CD8-positive, alpha-beta memory T cell (primary cell): ENCODE measurements around the gene NBR1. TPM values are rescaled to one million over a fixed set of nuclear protein-coding genes. Genes with fewer than 3 reads are reported as not detected.
"Not testable (repeated sequence)": the region's sequence is repeated elsewhere in the genome, so short reads cannot be mapped to it uniquely, and the experiment has no call there.

Experiments used
- CTCF ChIA-PET: fragments of 350-600 bp; sonication (Branson Sonifier 250); formaldehyde crosslinking; loops from one replicate; lab custom pipeline; 2021; ENCODE audit warnings: antibody characterized with exemption; lab: Charles Lee
- POLR2A ChIA-PET: fragments of 350-600 bp; sonication (Branson Sonifier 250); formaldehyde crosslinking; loops from one replicate; lab custom pipeline; 2021; ENCODE audit warnings: antibody characterized with exemption; lab: Charles Lee
- DNase-seq, 5 donors: peaks; one replicate each; pipeline versions ENCODE4 v3.0.0 to v3.0.0-alpha.2; 2020 to 2022; ENCODE audit warnings: mixed read lengths in 1 of 5
- H3K27ac ChIP-seq: one replicate; pipeline ENCODE4 v1.7.0; 2013; ENCODE audit warnings: low read depth, mild to moderate bottlenecking, low read length, moderate library complexity
- H3K27me3 ChIP-seq: 2 replicates; pipeline ENCODE4 v1.7.0; 2013; ENCODE audit warnings: low read length, mild to moderate bottlenecking; ENCODE audit not compliant: insufficient read depth, poor library complexity, severe bottlenecking
- H3K36me3 ChIP-seq: 2 replicates; pipeline ENCODE4 v1.7.0; 2013; ENCODE audit warnings: mild to moderate bottlenecking, low read length, moderate library complexity; ENCODE audit not compliant: insufficient read depth
- H3K4me1 ChIP-seq: 2 replicates; pipeline ENCODE4 v1.7.0; 2013; ENCODE audit warnings: mild to moderate bottlenecking, low read length, moderate library complexity; ENCODE audit not compliant: insufficient read depth
- H3K4me3 ChIP-seq: 2 replicates; pipeline ENCODE4 v1.7.0; 2013; ENCODE audit warnings: mild to moderate bottlenecking, low read length
- H3K9me3 ChIP-seq: 2 replicates; pipeline ENCODE4 v1.7.0; 2013; ENCODE audit warnings: mild to moderate bottlenecking, low read length
- H3K27ac Mint-ChIP-seq, 8 donors: one replicate each; pipeline ENCODE4 v1.8.0; 2020 to 2021; ENCODE audit warnings: mixed read lengths in 8 of 8, mild to moderate bottlenecking in 6 of 8, inconsistent platforms in 3 of 8, moderate library complexity in 3 of 8
- H3K27me3 Mint-ChIP-seq, 2 donors: one replicate each; pipeline ENCODE4 v1.8.0; 2020 to 2021; ENCODE audit warnings: mixed read lengths in 2 of 2, mild to moderate bottlenecking in 1 of 2, moderate library complexity in 1 of 2
- H3K36me3 Mint-ChIP-seq, 3 donors: one replicate each; pipeline ENCODE4 v1.8.0; 2020 to 2021; ENCODE audit warnings: mixed read lengths in 3 of 3, inconsistent platforms in 1 of 3, mild to moderate bottlenecking in 1 of 3
- H3K4me1 Mint-ChIP-seq, 3 donors: one replicate each; pipeline ENCODE4 v1.8.0; 2020 to 2021; ENCODE audit warnings: mixed read lengths in 3 of 3, inconsistent platforms in 1 of 3, mild to moderate bottlenecking in 1 of 3
- H3K4me3 Mint-ChIP-seq, 7 donors: one replicate each; pipeline ENCODE4 v1.8.0; 2020 to 2021; ENCODE audit warnings: mixed read lengths in 7 of 7, mild to moderate bottlenecking in 6 of 7, moderate library complexity in 4 of 7, inconsistent platforms in 2 of 7
- H3K9me3 Mint-ChIP-seq, 5 donors: one replicate each; pipeline ENCODE4 v1.8.0; 2020 to 2022; ENCODE audit warnings: mixed read lengths in 5 of 5, mild to moderate bottlenecking in 3 of 5, moderate library complexity in 2 of 5, inconsistent platforms in 1 of 5
- polyA plus RNA-seq: library from polyadenylated mRNA; unstranded; fragments of 300-500 nt; fragmentation: Illumina TruSeq; gene quantifications from one replicate; pipeline ENCODE4 v1.2.3, GENCODE V29; 2021
- total RNA-seq, 2 experiments: library from RNA; stranded (reverse); gene quantifications; one replicate each; pipeline ENCODE4 v1.2.3, GENCODE V29; 2021

Gene NBR1
- total and polyA plus RNA-seq, 3 experiments from 2014 or later: 42.6 to 81.4 (median 44.3) TPM

DNA sequence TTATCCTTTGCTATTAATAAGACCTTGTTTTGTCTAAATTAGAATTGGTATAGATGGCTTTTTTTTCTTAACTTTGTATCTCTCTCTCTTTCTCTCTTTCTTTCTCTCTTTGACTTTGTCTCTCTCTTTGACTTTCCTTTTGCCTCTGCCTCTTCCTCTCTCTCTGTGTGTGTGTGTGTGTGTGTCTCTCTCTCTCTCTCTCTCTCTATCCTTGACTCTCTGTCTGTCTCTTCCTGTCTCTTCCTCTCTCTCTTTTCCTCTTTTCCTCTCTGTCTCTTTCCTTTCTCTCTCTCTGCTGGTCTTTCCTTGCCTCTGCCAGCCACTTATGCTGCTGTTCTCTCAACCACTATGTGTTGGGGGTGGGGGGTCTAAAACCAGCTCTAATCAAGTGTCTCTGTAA lies 5.0 kb upstream of the NBR1 start:
- H3K9me3 ChIP-seq, H3K27ac ChIP-seq, H3K27me3 ChIP-seq, DNase-seq, H3K4me3 ChIP-seq, H3K4me1 Mint-ChIP-seq, H3K36me3 ChIP-seq, POLR2A ChIA-PET, H3K27me3 Mint-ChIP-seq, H3K9me3 Mint-ChIP-seq, CTCF ChIA-PET: not testable (repeated sequence)
- Mint-ChIP-seq H3K36me3 (peaks cover 0 to 20% (median 3%) of the 10 kb centered on the region in 3 donors), H3K4me3 (peak overlapping the region in 1 of 7 donors; percentile 63), H3K27ac (peak overlapping the region in 3 of 8 donors; percentile 16 to 85 (median 43))
- H3K4me1 ChIP-seq: peaks cover 12% of the 10 kb centered on the region

GRCh38 chr17:43169561-43170139 lies 1.4 kb upstream of the NBR1 start:
- peaks cover 33% of the 10 kb centered on the region for H3K4me1 ChIP-seq
- H3K27me3 ChIP-seq: no peaks in the 10 kb centered on the region
- Mint-ChIP-seq H3K36me3 (peaks cover 0 to 12% (median 3%) of the 10 kb centered on the region in 3 donors), H3K27ac (no peak overlapping the region), H3K27me3 (no peaks in the 10 kb centered on the region), H3K9me3 (no peaks in the 10 kb centered on the region), H3K4me3 (no peak overlapping the region), H3K4me1 (peaks cover 19 to 25% (median 25%) of the 10 kb centered on the region in 3 donors)
- no peaks in the 10 kb centered on the region for H3K36me3 ChIP-seq
- POLR2A ChIA-PET: interaction anchor here (0.5 to 1.5 kb wide), 10 partner anchors 42 to 1490 kb away, joined by 3 to 6 read pairs (median 4); partner anchors contain the start of genes BRCA1, DHX8, RPL27 and TMEM106A
- peak in 1 of 5 donors; percentile 50 for DNase-seq
- CTCF ChIA-PET: interaction anchor here (1.0 to 1.2 kb wide), 2 partner anchors 43 to 314 kb away, joined by 3 read pairs; partner anchors contain the start of gene DHX8
- H3K27ac ChIP-seq: peak overlapping the region; percentile 99
- no peaks in the 10 kb centered on the region for H3K9me3 ChIP-seq
- H3K4me3 ChIP-seq: peak overlapping the region; percentile 90

DNA sequence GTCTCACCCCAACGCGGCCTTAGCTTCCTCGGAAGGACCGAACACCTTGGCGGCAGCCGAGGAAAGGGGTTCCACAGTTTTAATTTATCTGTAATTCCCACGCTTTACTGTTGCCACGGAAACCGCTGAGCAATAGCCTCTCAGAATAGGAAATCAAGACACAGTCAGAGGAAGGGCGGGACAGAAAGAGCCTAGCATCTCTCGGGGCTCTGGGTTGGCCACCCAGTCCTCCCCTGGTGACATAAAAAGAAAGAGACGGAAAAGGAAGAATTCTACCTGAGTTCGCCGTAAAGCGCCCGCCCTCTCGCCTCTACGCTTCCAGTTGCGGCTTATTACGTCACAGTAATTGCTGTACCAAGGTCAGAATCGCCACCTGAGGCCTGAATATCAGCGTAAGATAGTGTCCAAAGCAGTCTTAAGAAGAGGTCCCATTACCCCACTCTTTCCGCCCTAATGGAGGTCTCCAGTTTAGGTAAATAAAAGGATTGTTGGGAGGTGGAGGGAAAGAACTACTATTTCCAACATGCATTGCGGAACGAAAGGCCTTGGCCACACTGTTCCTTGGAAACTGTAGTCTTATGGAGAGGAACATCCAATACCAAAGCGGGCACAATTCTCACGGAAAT lies 761 bp upstream of the NBR1 start:
- H3K36me3 Mint-ChIP-seq: peaks cover 0 to 14% (median 3%) of the 10 kb centered on the region in 3 donors
- POLR2A ChIA-PET: interaction anchor here (0.5 to 1.5 kb wide), 9 partner anchors 42 to 1491 kb away, joined by 3 to 6 read pairs (median 4); partner anchors contain the start of genes BRCA1, DHX8, RPL27 and TMEM106A
- Histone ChIP-seq H3K4me1 (peaks cover 35% of the 10 kb centered on the region), H3K36me3 (no peaks in the 10 kb centered on the region), H3K4me3 (peak overlapping the region; percentile 90), H3K9me3 (no peaks in the 10 kb centered on the region), H3K27me3 (no peaks in the 10 kb centered on the region), H3K27ac (peak overlapping the region; percentile 99)
- DNase-seq: peak; percentile 78 to 93 (median 91)
- no peak overlapping the region for H3K27ac Mint-ChIP-seq
- H3K27me3 Mint-ChIP-seq: no peaks in the 10 kb centered on the region
- H3K9me3 Mint-ChIP-seq: no peaks in the 10 kb centered on the region
- CTCF ChIA-PET: interaction anchor here (1.2 kb wide), 1 partner anchor 42 kb away, joined by 3 read pairs; no protein-coding TSS in a partner anchor
- peaks cover 25 to 30% (median 28%) of the 10 kb centered on the region in 3 donors for H3K4me1 Mint-ChIP-seq
- H3K4me3 Mint-ChIP-seq: no peak overlapping the region

- peaks cover 51% of the 10 kb centered on the region for H3K4me1 ChIP-seq
Observed at GRCh38 chr17:43171586-43172487, 823 bp downstream of the NBR1 start.

DNA sequence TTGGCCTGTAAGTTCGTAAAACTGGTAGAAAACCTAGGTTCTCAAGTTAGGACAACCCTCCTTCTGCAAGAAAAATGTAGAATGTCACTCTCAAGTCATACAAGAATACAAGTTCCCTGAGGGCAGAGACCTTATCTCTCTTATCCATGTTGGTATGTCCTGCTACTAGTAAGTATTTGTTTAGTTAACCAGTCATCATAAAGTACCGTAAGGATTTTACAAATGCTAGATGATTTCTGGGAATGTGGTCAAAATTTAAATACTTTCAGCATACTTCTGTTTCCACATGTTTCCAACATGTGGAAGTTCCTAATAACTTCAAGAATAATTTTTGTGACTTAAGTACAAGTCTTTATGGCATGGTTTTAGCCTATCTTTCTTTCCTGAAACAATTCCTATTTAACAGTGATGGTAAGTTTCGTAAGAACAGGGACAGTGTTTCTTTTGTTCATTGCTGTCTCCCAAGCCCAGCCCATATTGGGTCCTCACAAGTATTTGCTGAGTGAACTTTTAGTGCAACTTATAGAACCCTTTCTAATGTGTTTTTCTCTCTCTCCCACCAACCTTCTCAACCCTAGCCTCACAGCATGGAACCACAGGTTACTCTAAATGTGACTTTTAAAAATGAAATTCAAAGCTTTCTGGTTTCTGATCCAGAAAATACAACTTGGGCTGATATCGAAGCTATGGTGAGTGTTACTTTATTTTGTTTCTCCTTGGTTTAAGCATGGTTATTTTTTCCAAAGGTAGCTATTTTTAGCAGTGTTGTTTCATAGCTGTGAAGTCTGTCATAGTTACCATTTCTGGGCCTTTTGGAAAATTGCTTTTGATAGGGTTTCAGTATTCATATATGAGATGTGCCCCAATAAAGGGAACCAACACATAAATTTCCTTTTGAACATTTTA lies 4.5 kb downstream of the NBR1 start:
- no peak overlapping the region for H3K4me3 ChIP-seq
- no peak overlapping the region for H3K27ac ChIP-seq
- no peaks in the 10 kb centered on the region for H3K27me3 ChIP-seq
- H3K36me3 ChIP-seq: peaks cover 25% of the 10 kb centered on the region
- H3K9me3 ChIP-seq: no peaks in the 10 kb centered on the region
- H3K4me3 Mint-ChIP-seq: peak overlapping the region; percentile 41 to 78 (median 45)
- no peaks in the 10 kb centered on the region for H3K9me3 Mint-ChIP-seq
- ChIA-PET POLR2A (interaction anchor here (0.6 kb wide), 1 partner anchor 176 kb away, joined by 6 read pairs; no protein-coding TSS in a partner anchor), CTCF (interaction anchor here (0.9 kb wide), 1 partner anchor 31 kb away, joined by 3 read pairs; no protein-coding TSS in a partner anchor)
- H3K4me1 ChIP-seq: peaks cover 40% of the 10 kb centered on the region
- no peaks in the 10 kb centered on the region for H3K27me3 Mint-ChIP-seq
- peaks cover 8 to 58% (median 13%) of the 10 kb centered on the region in 3 donors for H3K36me3 Mint-ChIP-seq
- peaks cover 46 to 67% (median 46%) of the 10 kb centered on the region in 3 donors for H3K4me1 Mint-ChIP-seq
- DNase-seq: no peak
- H3K27ac Mint-ChIP-seq: peak overlapping the region; percentile 45 to 90 (median 80)

More at GRCh38 chr17:43171586-43172487, 823 bp downstream of the NBR1 start:
- Mint-ChIP-seq H3K36me3 (peaks cover 0 to 26% (median 5%) of the 10 kb centered on the region in 3 donors), H3K4me1 (peaks cover 35 to 45% (median 41%) of the 10 kb centered on the region in 3 donors), H3K27me3 (no peaks in the 10 kb centered on the region), H3K27ac (no peak overlapping the region), H3K9me3 (no peaks in the 10 kb centered on the region), H3K4me3 (no peak overlapping the region)
- POLR2A ChIA-PET: interaction anchor here (0.6 to 1.8 kb wide), 12 partner anchors 40 to 333 kb away, joined by 3 to 15 read pairs (median 4); partner anchors contain the start of genes DHX8, RPL27 and TMEM106A
- Histone ChIP-seq H3K27ac (peak overlapping the region; percentile 99), H3K36me3 (no peaks in the 10 kb centered on the region), H3K9me3 (no peaks in the 10 kb centered on the region), H3K27me3 (no peaks in the 10 kb centered on the region), H3K4me3 (peak overlapping the region; percentile 90)
- DNase-seq: no peak
- CTCF ChIA-PET: interaction anchor here (0.8 to 1.8 kb wide), 5 partner anchors 43 to 174 kb away, joined by 3 to 6 read pairs (median 5); partner anchors contain the start of gene RPL27

DNA sequence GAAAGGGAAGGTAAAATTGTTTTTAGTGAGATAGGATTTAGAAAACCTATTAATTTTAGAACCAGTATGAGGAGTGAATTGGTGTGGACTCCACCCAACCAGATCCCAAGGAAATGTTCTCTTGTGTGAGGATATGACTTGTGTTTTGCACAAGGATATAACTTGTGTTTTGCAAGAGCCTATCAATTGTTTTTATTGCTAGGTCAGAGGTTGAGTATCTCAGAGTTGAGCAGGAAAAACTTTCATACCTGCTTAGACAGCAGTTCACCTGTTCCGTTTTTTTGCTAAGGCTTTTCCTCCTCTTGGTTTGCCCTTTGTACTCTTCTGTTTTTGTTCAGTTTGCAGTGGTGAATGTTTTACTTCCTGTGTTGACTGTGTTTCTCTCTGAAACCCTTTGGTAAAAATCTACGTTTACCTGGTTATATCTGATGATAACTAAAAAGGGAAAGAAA lies 5.1 kb downstream of the NBR1 start:
- no peak overlapping the region for H3K4me3 ChIP-seq
- Mint-ChIP-seq H3K4me3 (peak overlapping the region in 6 of 7 donors; percentile 33 to 59 (median 46)), H3K36me3 (peaks cover 8 to 64% (median 13%) of the 10 kb centered on the region in 3 donors), H3K27ac (peak overlapping the region; percentile 56 to 90 (median 82)), H3K27me3 (no peaks in the 10 kb centered on the region), H3K4me1 (peaks cover 46 to 67% (median 46%) of the 10 kb centered on the region in 3 donors), H3K9me3 (no peaks in the 10 kb centered on the region)
- peak in 1 of 5 donors; percentile 24 for DNase-seq
- peaks cover 40% of the 10 kb centered on the region for H3K4me1 ChIP-seq
- POLR2A ChIA-PET: no interaction called here
- CTCF ChIA-PET: interaction anchor here (0.9 kb wide), 1 partner anchor 30 kb away, joined by 3 read pairs; no protein-coding TSS in a partner anchor
- H3K27ac ChIP-seq: no peak overlapping the region
- H3K36me3 ChIP-seq: peaks cover 25% of the 10 kb centered on the region
- no peaks in the 10 kb centered on the region for H3K9me3 ChIP-seq
- H3K27me3 ChIP-seq: no peaks in the 10 kb centered on the region
